ENCODE measurements around the gene PYDC1.

DNA sequence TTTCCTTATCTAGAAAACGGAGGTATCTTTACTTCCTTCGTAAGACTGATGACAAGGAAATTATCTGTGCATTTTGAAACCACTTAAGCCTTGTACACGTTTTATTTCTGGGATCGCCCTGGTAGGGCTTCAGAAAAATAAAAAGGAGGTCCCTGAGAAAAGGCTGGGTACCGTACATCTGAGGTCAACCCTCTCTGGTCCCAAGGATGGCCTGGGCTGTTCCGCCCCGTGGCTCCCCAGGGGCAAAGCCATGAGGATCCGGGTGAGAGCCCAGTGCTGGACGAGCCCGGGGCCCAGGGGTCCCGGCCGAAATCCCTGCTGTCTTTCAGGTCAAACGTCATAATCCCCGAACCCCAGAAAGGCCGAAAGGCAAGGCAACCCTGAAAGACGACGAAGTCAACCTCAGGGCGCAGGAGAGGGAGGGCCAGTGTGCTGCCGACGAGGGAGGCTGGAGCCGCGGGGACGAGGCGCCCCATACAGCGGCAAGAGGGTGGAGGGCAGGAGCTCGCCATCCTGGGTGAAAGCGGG, 37.7 kb downstream of the PYDC1 start:
- TF ChIP-seq, protein P1, sequence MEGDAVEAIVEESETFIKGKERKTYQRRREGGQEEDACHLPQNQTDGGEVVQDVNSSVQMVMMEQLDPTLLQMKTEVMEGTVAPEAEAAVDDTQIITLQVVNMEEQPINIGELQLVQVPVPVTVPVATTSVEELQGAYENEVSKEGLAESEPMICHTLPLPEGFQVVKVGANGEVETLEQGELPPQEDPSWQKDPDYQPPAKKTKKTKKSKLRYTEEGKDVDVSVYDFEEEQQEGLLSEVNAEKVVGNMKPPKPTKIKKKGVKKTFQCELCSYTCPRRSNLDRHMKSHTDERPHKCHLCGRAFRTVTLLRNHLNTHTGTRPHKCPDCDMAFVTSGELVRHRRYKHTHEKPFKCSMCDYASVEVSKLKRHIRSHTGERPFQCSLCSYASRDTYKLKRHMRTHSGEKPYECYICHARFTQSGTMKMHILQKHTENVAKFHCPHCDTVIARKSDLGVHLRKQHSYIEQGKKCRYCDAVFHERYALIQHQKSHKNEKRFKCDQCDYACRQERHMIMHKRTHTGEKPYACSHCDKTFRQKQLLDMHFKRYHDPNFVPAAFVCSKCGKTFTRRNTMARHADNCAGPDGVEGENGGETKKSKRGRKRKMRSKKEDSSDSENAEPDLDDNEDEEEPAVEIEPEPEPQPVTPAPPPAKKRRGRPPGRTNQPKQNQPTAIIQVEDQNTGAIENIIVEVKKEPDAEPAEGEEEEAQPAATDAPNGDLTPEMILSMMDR (IDR thresholded peaks at IDR 0.05; ENCODE audit: low read length) = no peak
- TF ChIP-seq EZH2 (optimal IDR thresholded peaks at IDR 0.05; ENCODE audit: low read depth, low read length) (no peak), EZH2phosphoT487 (IDR thresholded peaks at IDR 0.05; ENCODE audit: low read length) (no peak)
